Body of pancreas (tissue), 4 donors: Measurements from ENCODE around the gene C2orf74.

Source experiments
- CTCF ChIP-seq, 7 experiments: fragments of 450-650 bp in 4 of 7; fragments of 200-600 bp in 3 of 7; sonication (generic) in 3 of 7; IDR thresholded peaks; one replicate each; pipeline ENCODE4 v1.5.1; 2016 to 2019; ENCODE audit warnings: antibody characterized with exemption in 7 of 7
- POLR2A ChIP-seq, 3 donors: fragments of 450-650 bp; IDR thresholded peaks; one replicate each; pipeline ENCODE4 v1.6.1; 2016; ENCODE audit warnings: antibody characterized with exemption in 3 of 3, mild to moderate bottlenecking in 2 of 3

GRCh38 chr2:61187085-61187484 lies 25.1 kb downstream of the C2orf74 start:
- TF ChIP-seq CTCF (IDR thresholded peaks at IDR 0.05) = no peak
- TF ChIP-seq POLR2A (IDR thresholded peaks at IDR 0.05) = no peak
